ENCODE data around the gene MVB12B.

MVB12B gene

GRCh38 chr9:126320158-126320922 lies 6.3 kb upstream of the MVB12B start:
- H3K4me3 ChIP-seq (ENCODE audit: control insufficient read depth, low read depth, low read length): no peak overlapping the region
- no peak for DNase-seq (ENCODE audit: low read depth)
- no peak for TF ChIP-seq CTCF (IDR thresholded peaks at IDR 0.05; ENCODE audit: control insufficient read depth, insufficient read depth, low read depth, low read length, missing control alignments)

- no peak for DNase-seq (ENCODE audit: low read depth)
- no peak for TF ChIP-seq CTCF (IDR thresholded peaks at IDR 0.05; ENCODE audit: control insufficient read depth, insufficient read depth, low read depth, low read length, missing control alignments)
- H3K4me3 ChIP-seq (ENCODE audit: control insufficient read depth, low read depth, low read length): no peak overlapping the region
These were observed 4.9 kb upstream of the MVB12B start for GRCh38 chr9:126321742-126322141.

GRCh38 chr9:126325821-126326220 lies 808 bp upstream of the MVB12B start:
- H3K4me3 ChIP-seq (ENCODE audit: control insufficient read depth, low read depth, low read length): peak overlapping the region; percentile 52; the same call in 1 of the 2 replicates
- no peak for TF ChIP-seq CTCF (IDR thresholded peaks at IDR 0.05; ENCODE audit: control insufficient read depth, insufficient read depth, low read depth, low read length, missing control alignments)
- no peak for DNase-seq (ENCODE audit: low read depth)

GRCh38 chr9:126327006-126327713 lies 531 bp downstream of the MVB12B start:
- TF ChIP-seq CTCF (IDR thresholded peaks at IDR 0.05; ENCODE audit: control insufficient read depth, insufficient read depth, low read depth, low read length, missing control alignments): no peak
- no peak for DNase-seq (ENCODE audit: low read depth)

GRCh38 chr9:126327714-126328185 lies 1.1 kb downstream of the MVB12B start:
- TF ChIP-seq CTCF (IDR thresholded peaks at IDR 0.05; ENCODE audit: control insufficient read depth, insufficient read depth, low read depth, low read length, missing control alignments): no peak
- H3K4me3 ChIP-seq (ENCODE audit: control insufficient read depth, low read depth, low read length): peak overlapping the region; percentile 68
- DNase-seq (ENCODE audit: low read depth): no peak

More at GRCh38 chr9:126327006-126327713, 531 bp downstream of the MVB12B start:
- H3K4me3 ChIP-seq (ENCODE audit: control insufficient read depth, low read depth, low read length): peak overlapping the region; percentile 68

- TF ChIP-seq CTCF (IDR thresholded peaks at IDR 0.05; ENCODE audit: control insufficient read depth, insufficient read depth, low read depth, low read length, missing control alignments): no peak
- no peak for DNase-seq (ENCODE audit: low read depth)
- no peak overlapping the region for H3K4me3 ChIP-seq (ENCODE audit: control insufficient read depth, low read depth, low read length)
These were observed 1.8 kb downstream of the MVB12B start for GRCh38 chr9:126328407-126328806.

Data from AG09309 (cell line).